Measurements from ENCODE around the gene PTX4. TPM values are rescaled to one million over a fixed set of nuclear protein-coding genes. Genes with fewer than 3 reads are reported as not detected.

The PTX4 gene
- not detected for total RNA-seq

GRCh38 chr16:1488619-1489018 lies at the start of gene PTX4:
TSS of gene PTX4 (minus strand) at chr16:1488944. CDS start at chr16:1488909, 35 bp downstream.
- DNase-seq, result no peak

- DNase-seq, result no peak
Observed at GRCh38 chr16:1537763-1538289, 49.1 kb upstream of the PTX4 start.

GRCh38 chr16:1537138-1537577 lies 48.4 kb upstream of the PTX4 start:
- no peak for DNase-seq

- no peak for DNase-seq
Observed at GRCh38 chr16:1536601-1537000, 47.9 kb upstream of the PTX4 start.

- DNase-seq, result no peak
Observed at GRCh38 chr16:1535391-1536291, 46.9 kb upstream of the PTX4 start.

- DNase-seq, result no peak
Observed at GRCh38 chr16:1534021-1535020, 45.6 kb upstream of the PTX4 start.

- DNase-seq, result no peak
Observed at GRCh38 chr16:1533443-1533951, 44.8 kb upstream of the PTX4 start, which contains the start of gene TMEM204. TSS of gene TMEM204 (plus strand) at chr16:1533666. CDS start at chr16:1534276, 610 bp downstream.

- DNase-seq, result no peak
Observed at GRCh38 chr16:1532771-1533170, 44.0 kb upstream of the PTX4 start.

- no peak for DNase-seq
Observed at GRCh38 chr16:1532081-1532760, 43.5 kb upstream of the PTX4 start.

GRCh38 chr16:1531638-1531910 lies 42.8 kb upstream of the PTX4 start:
- no peak for DNase-seq

GRCh38 chr16:1530883-1531637 lies 42.3 kb upstream of the PTX4 start:
- DNase-seq, result no peak

GRCh38 chr16:1530349-1530882 lies 41.7 kb upstream of the PTX4 start:
- no peak for DNase-seq

- DNase-seq, result no peak
Observed at GRCh38 chr16:1528921-1529537, 40.3 kb upstream of the PTX4 start.

- DNase-seq, result no peak
Observed at GRCh38 chr16:1527836-1528811, 39.4 kb upstream of the PTX4 start.

- DNase-seq, result no peak
Observed at GRCh38 chr16:1526608-1527555, 38.1 kb upstream of the PTX4 start.

GRCh38 chr16:1525871-1526607 lies 37.3 kb upstream of the PTX4 start:
- no peak for DNase-seq

GRCh38 chr16:1524366-1524765 lies 35.6 kb upstream of the PTX4 start:
- no peak for DNase-seq
